SK-N-SH (cell line): ENCODE results near the gene CENPV. TPM values are rescaled to one million over a fixed set of nuclear protein-coding genes. Genes with fewer than 3 reads are reported as not detected.
A peak's percentile ranks its signal among the peaks of the same experiment; 100 is the strongest.

Experiments
- CTCF ChIA-PET: fragments of 300-600, 350-600 bp; formaldehyde crosslinking; extraction: SDS; loops from one replicate; lab custom pipeline; 2021; lab: Yijun Ruan, JAX
- POLR2A ChIA-PET: fragments of 350-600 bp; sonication (Branson Sonifier 250); formaldehyde crosslinking; extraction: SDS; loops from one replicate; lab custom pipeline; 2020; ENCODE audit warnings: antibody characterized with exemption, inconsistent platforms; lab: Yijun Ruan, JAX
- DNase-seq: peaks from one replicate; pipeline ENCODE4 v3.0.0; 2012
- H2AFZ ChIP-seq: fragments of 200-600 bp; sonication (generic); 2 replicates; pipeline ENCODE4 v1.8.1; 2016; ENCODE audit warnings: antibody characterized with exemption, mild to moderate bottlenecking, low read depth
- H3F3A ChIP-seq: fragments of 200-600 bp; sonication (generic); replicated peaks from 2 replicates; pipeline ENCODE3; 2016; ENCODE audit warnings: antibody characterized with exemption, mild to moderate bottlenecking; ENCODE audit not compliant: insufficient read depth
- H3K27ac ChIP-seq, 2 experiments: fragments of 200-500 bp in 1 of 2; fragments of 200-600 bp in 1 of 2; sonication (Bioruptor generic) in 1 of 2; sonication (generic), shearing (Covaris generic) in 1 of 2; 2 replicates each; pipeline versions ENCODE4 v1.5.1 to v1.6.1; 2014 to 2016; ENCODE audit warnings: low read depth in 2 of 2, inconsistent platforms in 1 of 2, low read length in 1 of 2, mild to moderate bottlenecking in 1 of 2, mixed read lengths in 1 of 2
- H3K27me3 ChIP-seq: fragments of 200-600 bp; sonication (generic), shearing (Covaris generic); 2 replicates; pipeline ENCODE4 v1.6.1; 2016; ENCODE audit warnings: mixed run types; ENCODE audit not compliant: insufficient read depth
- H3K36me3 ChIP-seq, 2 experiments: fragments of 200-500 bp in 1 of 2; fragments of 200-600 bp in 1 of 2; sonication (Bioruptor generic) in 1 of 2; sonication (generic) in 1 of 2; replicated peaks in 1 of 2; 2 replicates each; pipeline versions ENCODE3 to v1.5.1; 2014 to 2016; ENCODE audit warnings: low read length in 1 of 2, mild to moderate bottlenecking in 1 of 2; ENCODE audit not compliant: insufficient read depth in 2 of 2, control insufficient read depth in 1 of 2
- H3K4me1 ChIP-seq, 2 experiments: fragments of 200-500 bp in 1 of 2; fragments of 200-600 bp in 1 of 2; sonication (Bioruptor generic) in 1 of 2; sonication (generic), shearing (Covaris generic) in 1 of 2; 2 replicates each; pipeline versions ENCODE4 v1.5.1 to v1.6.1; 2014 to 2016; ENCODE audit warnings: low read depth in 1 of 2, low read length in 1 of 2, mixed run types in 1 of 2; ENCODE audit not compliant: insufficient read depth in 2 of 2, control insufficient read depth in 1 of 2
- H3K4me2 ChIP-seq: fragments of 200-600 bp; sonication (generic), shearing (Covaris generic); 2 replicates; pipeline ENCODE4 v1.6.1; 2017; ENCODE audit warnings: mixed run types
- H3K4me3 ChIP-seq, 2 experiments: fragments of 200-500 bp in 1 of 2; fragments of 200-600 bp in 1 of 2; sonication (Bioruptor generic) in 1 of 2; sonication (generic), shearing (Covaris generic) in 1 of 2; 2 replicates each; pipeline versions ENCODE4 v1.5.1 to v1.8.1; 2014 to 2016; ENCODE audit warnings: low read depth in 2 of 2, inconsistent platforms in 1 of 2, low read length in 1 of 2, mild to moderate bottlenecking in 1 of 2, mixed read lengths in 1 of 2, moderate library complexity in 1 of 2
- H3K79me2 ChIP-seq: fragments of 200-600 bp; sonication (generic); 2 replicates; pipeline ENCODE4 v1.8.1; 2017; ENCODE audit warnings: mild to moderate bottlenecking; ENCODE audit not compliant: insufficient read depth
- H3K9ac ChIP-seq: fragments of 200-600 bp; sonication (generic); 2 replicates; pipeline ENCODE4 v1.6.1; 2017; ENCODE audit warnings: mixed run types
- H3K9me2 ChIP-seq: fragments of 200-600 bp; sonication (generic); 2 replicates; pipeline ENCODE4 v1.6.1; 2017; ENCODE audit warnings: mixed run types
- H3K9me3 ChIP-seq: fragments of 200-600 bp; sonication (generic); 2 replicates; pipeline ENCODE4 v1.6.1; 2017; ENCODE audit warnings: mixed run types, mild to moderate bottlenecking, moderate library complexity
- H4K20me1 ChIP-seq: fragments of 200-600 bp; sonication (generic); 2 replicates; pipeline ENCODE4 v1.6.1; 2017; ENCODE audit warnings: mild to moderate bottlenecking, mixed run types; ENCODE audit not compliant: insufficient read depth
- CTCF ChIP-seq: fragments of 200-600 bp; sonication (generic); IDR thresholded peaks from 2 replicates; pipeline ENCODE4 v1.6.1; 2017; ENCODE audit warnings: antibody characterized with exemption, mild to moderate bottlenecking, moderate library complexity
- EZH2phosphoT487 ChIP-seq: fragments of 200-600 bp; sonication (generic); IDR thresholded peaks from 2 replicates; pipeline ENCODE4 v1.6.1; 2017; ENCODE audit warnings: low read depth, mixed run types, mild to moderate bottlenecking, antibody characterized with exemption, moderate library complexity, borderline replicate concordance
- FOSL2 ChIP-seq: IDR thresholded peaks from 2 replicates; pipeline ENCODE4 v1.4.0; 2012; ENCODE audit warnings: low read depth, mild to moderate bottlenecking, moderate library complexity, borderline replicate concordance
- FOXJ3 ChIP-seq: sonication (generic); formaldehyde crosslinking; IDR thresholded peaks from 2 replicates; pipeline ENCODE4 v1.5.1; 2020; ENCODE audit warnings: mild to moderate bottlenecking, missing genetic modification reagents
- FOXM1 ChIP-seq: IDR thresholded peaks from 2 replicates; pipeline ENCODE4 v1.4.0; 2012; ENCODE audit warnings: low read depth, mild to moderate bottlenecking
- GABPA ChIP-seq: IDR thresholded peaks from 2 replicates; pipeline ENCODE4 v1.4.0; 2012; ENCODE audit warnings: low read depth, mild to moderate bottlenecking
- IRF3 ChIP-seq: fragments of 150-350 bp; IDR thresholded peaks from 2 replicates; pipeline ENCODE4 v1.6.1; 2016; ENCODE audit warnings: mild to moderate bottlenecking, low read depth, low read length
- JUND ChIP-seq: IDR thresholded peaks from 2 replicates; pipeline ENCODE4 v1.4.0; 2012
- MAX ChIP-seq: IDR thresholded peaks from 2 replicates; pipeline ENCODE4 v1.4.0; 2012; ENCODE audit warnings: low read depth
- MEF2A ChIP-seq: IDR thresholded peaks from 2 replicates; pipeline ENCODE4 v1.4.0; 2012; ENCODE audit warnings: low read depth, borderline replicate concordance
- NFIC ChIP-seq: IDR thresholded peaks from 2 replicates; pipeline ENCODE4 v1.4.0; 2012; ENCODE audit warnings: borderline replicate concordance
- NRF1 ChIP-seq: IDR thresholded peaks from 2 replicates; pipeline ENCODE4 v1.6.1; 2012; ENCODE audit warnings: low read depth, mild to moderate bottlenecking, low read length
- PBX3 ChIP-seq: IDR thresholded peaks from 2 replicates; pipeline ENCODE4; 2012
- POLR2AphosphoS5 ChIP-seq: IDR thresholded peaks from 2 replicates; pipeline ENCODE4 v1.6.1; 2012; ENCODE audit warnings: low read depth, low read length
- RAD21 ChIP-seq: IDR thresholded peaks from 2 replicates; pipeline ENCODE4 v1.6.1; 2012; ENCODE audit warnings: mild to moderate bottlenecking, low read length
- SMC3 ChIP-seq: IDR thresholded peaks from 2 replicates; pipeline ENCODE4 v1.6.1; 2012; ENCODE audit warnings: low read depth, low read length, improper control_type of control experiment
- TCF12 ChIP-seq: IDR thresholded peaks from 2 replicates; pipeline ENCODE4 v1.4.0; 2012
- USF2 ChIP-seq: fragments of 150-350 bp; IDR thresholded peaks from 2 replicates; pipeline ENCODE4 v1.6.1; 2017; ENCODE audit warnings: antibody characterized with exemption, low read length, low read depth, borderline replicate concordance
- ZBTB33 ChIP-seq: IDR thresholded peaks from 2 replicates; pipeline ENCODE4 v1.4.0; 2012; ENCODE audit warnings: low read depth, borderline replicate concordance
- WGBS: methylation state at CpG from one replicate; pipeline ENCODE4 v1.1.6; 2017; ENCODE audit warnings: low lambda C conversion rate; 5-methylcytosine and 5-hydroxymethylcytosine counted together
- polyA plus RNA-seq, 3 experiments: library from polyadenylated mRNA; depleted of rRNA; stranded (reverse); fragments of >200 nt; gene quantifications; 2 replicates each; pipeline ENCODE4 v1.2.3, GENCODE V29; 2012

Gene CENPV
- polyA plus RNA-seq, 1 of the 3 experiments (the other 2 are of a cell fraction), result 92.3 TPM

GRCh38 chr17:16342979-16343378 lies 10.3 kb downstream of the CENPV start (continued):
- no peak for TF ChIP-seq CTCF
- no peak for TF ChIP-seq SMC3
- peak; percentile 73 for TF ChIP-seq MAX
- peak; percentile 32; the same call in 1 of the 2 replicates for TF ChIP-seq JUND
- peak; percentile 44; the same call in 1 of the 2 replicates for TF ChIP-seq PBX3
- TF ChIP-seq TCF12, result peak; percentile 79
- TF ChIP-seq NRF1, result no peak

GRCh38 chr17:16339959-16340358 lies 13.3 kb downstream of the CENPV start:
- H2AFZ ChIP-seq, result no peak overlapping the region
- no peaks in the 10 kb centered on the region for H3K79me2 ChIP-seq
- H3K27ac ChIP-seq, result no peak overlapping the region
- H3K4me3 ChIP-seq, result no peak overlapping the region
- POLR2A ChIA-PET, result no interaction called here
- H4K20me1 ChIP-seq, result no peaks in the 10 kb centered on the region
- CTCF ChIA-PET, result no interaction called here
- H3K9ac ChIP-seq, result no peak overlapping the region
- no peaks in the 10 kb centered on the region for H3K9me2 ChIP-seq
- H3K4me1 ChIP-seq, result no peaks in the 10 kb centered on the region
- H3K4me2 ChIP-seq, result no peak overlapping the region
- no peak for DNase-seq
- H3K9me3 ChIP-seq, result no peaks in the 10 kb centered on the region
- 67% methylated on average over 1 of the region's 1 CpG for WGBS
- no peaks in the 10 kb centered on the region for H3K27me3 ChIP-seq
- no peak for TF ChIP-seq FOXM1
- TF ChIP-seq FOXJ3 (CRISPR knock-in tag), result no peak
- no peak for TF ChIP-seq PBX3
- TF ChIP-seq FOSL2, result no peak
- TF ChIP-seq IRF3, result no peak
- TF ChIP-seq MAX, result no peak
- no peak for TF ChIP-seq RAD21
- no peak for TF ChIP-seq TCF12
- TF ChIP-seq GABPA, result no peak
- TF ChIP-seq EZH2phosphoT487, result no peak
- TF ChIP-seq ZBTB33, result no peak
- TF ChIP-seq SMC3, result no peak
- no peak for TF ChIP-seq MEF2A
- TF ChIP-seq USF2, result no peak
- no peak for TF ChIP-seq POLR2AphosphoS5
- no peak for TF ChIP-seq NFIC
- peaks cover 4 to 15% of the 10 kb centered on the region in 2 experiments for H3K36me3 ChIP-seq
- peaks cover 23% of the 10 kb centered on the region for H3F3A ChIP-seq
